Activated naive CD8-positive, alpha-beta T cell treated with anti-CD3 and anti-CD28 coated beads, Interleukin-2, amount 50 U/mL, for 16 hours (primary cell): Measurements from ENCODE around the gene MYO9B.
A peak's percentile ranks its signal among the peaks of the same experiment; 100 is the strongest.

Experiments used
- DNase-seq: peaks from one replicate; pipeline ENCODE4 v3.0.0-alpha.2; 2020; ENCODE audit warnings: low read depth, low spot score

Gene MYO9B

DNA sequence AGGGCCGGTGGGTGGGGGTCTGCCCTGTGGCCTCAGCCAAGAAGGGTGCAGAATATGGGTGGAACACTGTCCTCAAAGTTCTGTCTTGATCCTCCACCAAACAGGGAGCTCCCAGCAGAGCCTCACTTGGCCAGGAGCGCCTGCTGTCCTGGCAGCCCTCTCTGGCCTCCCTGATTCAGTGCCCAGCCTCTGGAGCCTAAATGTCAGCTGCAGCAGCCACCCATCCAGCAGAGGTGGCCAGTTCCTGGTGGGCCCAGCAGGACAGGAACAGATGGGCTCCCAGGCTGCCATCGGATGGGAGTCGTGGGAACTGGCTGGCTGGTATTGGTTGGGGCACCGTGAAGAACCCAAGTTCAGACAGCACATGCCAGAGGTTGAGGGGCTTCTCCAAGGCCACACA, 137.8 kb downstream of the MYO9B start:
- DNase-seq: no peak

DNA sequence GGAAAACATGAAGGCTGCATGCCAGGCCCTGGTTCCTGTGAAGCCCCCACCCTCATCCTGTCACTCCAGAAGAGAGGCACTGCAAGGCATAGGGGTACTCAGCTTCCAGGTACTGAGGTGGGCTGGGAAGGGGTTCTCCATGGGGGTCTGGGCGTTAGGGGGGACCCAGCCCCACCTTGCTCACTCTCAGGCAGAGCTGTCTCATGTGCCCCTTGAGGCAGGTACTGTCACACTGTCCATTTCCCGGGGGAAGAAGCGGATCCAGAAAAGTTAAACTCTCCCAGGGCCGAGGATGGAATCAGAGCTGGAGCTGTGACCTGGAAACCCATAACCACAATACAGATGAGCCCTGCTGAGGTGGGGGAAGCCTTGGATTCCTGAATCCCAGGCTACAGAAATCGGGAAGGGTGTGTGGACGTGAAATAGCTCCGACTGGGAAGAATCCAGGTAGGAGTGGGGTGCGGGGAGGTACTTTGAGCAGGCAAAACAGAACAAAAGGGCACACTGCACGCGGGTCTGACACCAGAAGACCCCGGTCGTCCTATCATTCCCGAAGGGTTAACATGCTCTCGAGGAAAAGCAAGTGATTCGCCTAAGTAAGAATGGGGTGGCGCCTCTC, 139.0 kb downstream of the MYO9B start:
- no peak for DNase-seq

DNA sequence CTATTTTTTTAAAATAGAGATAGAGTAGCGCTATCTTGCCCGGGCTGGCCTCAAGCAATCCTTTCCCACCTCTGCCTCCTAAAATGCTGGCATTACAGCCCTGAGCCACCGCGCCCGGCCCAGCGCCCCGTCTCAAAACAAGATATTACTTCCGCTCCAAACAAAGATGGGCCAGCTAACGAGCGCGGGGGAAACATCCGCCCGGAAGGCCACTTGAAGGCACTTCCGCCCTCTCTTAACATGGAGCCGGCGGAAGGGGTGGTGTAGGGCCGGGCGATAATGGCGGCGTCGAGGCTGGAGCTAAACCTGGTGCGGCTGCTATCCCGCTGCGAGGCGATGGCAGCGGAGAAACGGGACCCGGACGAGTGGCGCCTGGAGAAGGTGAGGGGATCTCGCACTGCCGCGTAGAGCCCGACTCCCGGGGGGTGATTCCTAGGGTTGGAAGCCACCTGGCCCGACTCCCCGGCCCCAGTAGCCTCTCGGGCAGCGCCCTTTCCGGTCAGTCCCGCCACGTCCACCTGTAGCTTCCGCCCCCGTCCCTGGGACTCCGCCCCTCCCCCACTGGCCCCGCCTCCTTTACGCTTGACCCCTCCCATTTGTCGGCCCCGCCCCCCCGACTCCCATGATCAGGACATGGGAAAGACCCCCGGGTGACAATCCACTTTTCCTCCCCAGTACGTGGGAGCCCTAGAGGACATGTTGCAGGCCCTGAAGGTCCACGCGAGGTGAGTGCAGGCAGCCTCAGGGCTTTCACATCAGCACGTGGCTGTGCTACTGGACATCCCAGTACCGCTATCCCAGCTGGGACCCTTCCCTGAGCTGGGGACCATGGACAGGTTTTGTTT, 139.8 kb downstream of the MYO9B start, which contains the start of gene USE1:
USE1 (plus strand) TSS at position 231 of the 845 bp plus-strand sequence; CDS start at position 280, 49 bp downstream.
- DNase-seq: peak; percentile 76

DNA sequence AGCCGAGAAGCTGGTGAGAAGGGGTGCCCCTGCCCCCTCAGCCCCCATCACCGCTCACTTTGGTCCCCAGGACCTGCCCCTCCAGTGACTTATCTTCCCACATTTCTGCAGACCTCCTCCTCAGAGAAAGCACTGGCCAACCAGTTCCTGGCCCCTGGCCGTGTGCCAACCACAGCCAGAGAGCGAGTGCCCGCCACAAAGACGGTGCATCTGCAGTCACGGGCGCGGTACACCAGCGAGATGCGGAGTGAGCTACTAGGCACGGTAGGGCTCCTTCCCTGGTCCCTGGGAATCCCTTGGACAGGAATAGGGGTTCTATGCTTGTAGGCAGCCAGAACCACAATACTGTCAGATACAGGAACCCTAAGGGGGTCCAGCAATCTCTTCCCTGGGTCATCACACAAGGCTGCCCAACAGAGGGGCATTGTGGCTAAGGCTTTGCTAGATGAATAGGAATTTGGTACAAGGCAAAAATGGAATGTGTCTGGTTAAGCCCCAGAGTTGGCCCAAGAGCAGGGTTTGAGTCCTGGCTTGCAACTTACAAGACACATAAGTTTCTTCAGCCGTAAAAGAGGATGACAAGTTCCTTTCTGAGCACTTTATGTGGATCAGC, 140.6 kb downstream of the MYO9B start:
- DNase-seq: no peak

DNA sequence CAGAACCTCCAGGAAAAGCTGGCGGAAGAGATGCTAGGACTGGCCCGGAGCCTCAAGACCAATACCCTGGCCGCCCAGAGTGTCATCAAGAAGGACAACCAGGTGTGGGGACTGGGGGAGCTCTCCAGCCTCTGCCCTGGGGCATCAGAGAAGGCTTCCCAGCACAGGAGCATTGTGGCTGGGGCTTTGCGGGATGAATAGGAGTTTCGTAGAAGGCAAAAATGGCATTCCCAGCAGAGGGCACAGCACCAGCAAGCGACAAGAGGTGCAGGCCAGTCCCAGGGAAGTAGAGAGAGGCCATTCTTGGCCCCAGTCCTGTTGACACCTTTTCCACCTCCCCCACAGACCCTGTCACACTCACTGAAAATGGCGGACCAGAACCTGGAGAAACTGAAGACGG, 143.7 kb downstream of the MYO9B start:
- no peak for DNase-seq

DNA sequence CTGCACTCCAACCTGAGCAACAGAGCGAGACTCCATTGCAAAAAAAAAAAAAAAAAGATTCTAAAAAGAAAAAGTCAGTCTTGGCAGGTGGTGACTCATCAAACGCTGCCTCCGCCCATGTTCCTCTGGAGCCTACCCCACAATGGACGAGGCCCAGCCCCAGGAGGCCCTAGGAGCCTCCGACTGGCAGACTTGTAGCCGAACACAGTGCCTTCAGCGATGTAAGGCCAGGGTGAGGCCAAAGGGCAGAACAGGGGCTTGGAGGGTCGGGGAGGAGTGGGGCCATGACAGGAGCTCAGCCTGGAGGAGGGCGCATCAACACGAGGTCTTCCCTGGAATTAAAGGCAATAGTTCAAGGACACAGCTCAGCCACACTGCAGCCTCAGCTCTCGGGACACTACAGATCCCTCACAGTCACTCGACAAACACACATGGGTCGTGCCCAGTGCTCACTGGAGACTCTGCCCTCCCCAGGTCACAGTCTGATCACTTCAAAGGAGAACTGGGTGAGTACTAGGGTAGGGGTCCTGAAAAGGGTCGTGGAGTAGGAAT, 144.7 kb downstream of the MYO9B start:
- DNase-seq: no peak

DNA sequence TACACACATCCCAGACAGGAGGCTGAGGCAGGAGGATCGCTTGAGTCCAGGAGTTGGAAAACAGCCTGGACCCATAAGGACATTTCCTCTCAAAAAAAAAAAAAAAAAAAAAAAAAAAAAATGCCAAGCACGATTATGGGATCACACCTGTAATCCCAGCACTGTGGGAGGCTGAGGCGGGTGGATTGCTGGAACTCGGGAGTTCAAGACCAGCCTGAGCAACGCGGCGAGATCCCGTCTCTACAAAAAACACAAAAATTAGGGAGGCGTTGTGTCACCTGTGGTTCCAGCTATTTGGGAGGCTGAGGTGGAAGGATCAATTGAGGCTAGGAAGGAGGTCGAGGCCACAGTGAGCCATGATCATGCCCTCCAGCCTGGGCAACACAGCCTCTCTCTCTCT, 149.5 kb downstream of the MYO9B start:
- DNase-seq: no peak

DNA sequence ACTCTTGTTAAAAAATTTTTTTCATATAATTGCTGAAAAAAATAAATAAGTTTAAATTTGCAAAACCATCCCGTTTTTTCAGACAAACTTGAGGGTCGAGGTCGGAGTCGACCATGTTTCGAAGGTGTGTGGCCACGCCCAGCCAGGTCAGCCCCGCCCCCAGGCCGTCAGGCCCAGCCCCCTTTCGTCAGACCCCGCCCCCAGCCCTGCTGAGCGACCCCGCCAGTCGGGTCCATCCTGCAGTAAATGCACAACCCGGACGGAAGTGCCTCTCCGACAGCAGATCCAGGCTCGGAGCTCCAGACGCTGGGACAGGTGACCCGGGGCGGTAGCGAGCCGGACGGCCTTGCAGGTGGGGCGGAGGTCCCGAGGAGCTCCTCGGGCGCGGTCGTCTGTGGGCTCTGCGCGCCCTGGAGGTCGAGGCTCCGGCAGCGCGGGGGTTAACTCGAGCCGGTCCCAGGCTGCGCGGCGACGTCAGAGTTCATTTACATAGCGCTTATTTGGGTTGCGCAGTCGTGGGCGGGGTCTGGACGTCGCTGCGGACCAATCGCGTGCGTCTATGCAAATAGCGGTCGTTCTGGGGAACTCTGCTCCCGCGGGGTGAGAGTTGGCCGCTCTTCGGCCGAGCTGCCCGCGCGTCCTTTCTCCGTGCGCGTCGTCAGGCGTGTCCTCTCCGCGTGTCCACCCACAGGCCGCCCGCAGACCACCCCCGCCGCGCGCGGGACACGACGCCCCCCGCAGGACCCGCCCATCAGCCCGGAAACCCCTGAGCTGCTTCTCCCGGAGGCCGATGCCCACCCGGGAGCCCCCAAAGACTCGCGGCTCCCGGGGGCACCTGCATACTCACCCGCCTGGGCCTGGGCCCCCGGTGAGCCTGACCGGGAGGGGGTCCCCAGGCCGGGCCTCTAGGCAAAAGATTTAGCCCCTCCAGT, 150.7 kb downstream of the MYO9B start, which contains the start of gene OCEL1:
OCEL1 (plus strand) TSS at position 225 of the 932 bp plus-strand sequence; CDS start at position 247, 22 bp downstream.
- DNase-seq: peak; percentile 93

DNA sequence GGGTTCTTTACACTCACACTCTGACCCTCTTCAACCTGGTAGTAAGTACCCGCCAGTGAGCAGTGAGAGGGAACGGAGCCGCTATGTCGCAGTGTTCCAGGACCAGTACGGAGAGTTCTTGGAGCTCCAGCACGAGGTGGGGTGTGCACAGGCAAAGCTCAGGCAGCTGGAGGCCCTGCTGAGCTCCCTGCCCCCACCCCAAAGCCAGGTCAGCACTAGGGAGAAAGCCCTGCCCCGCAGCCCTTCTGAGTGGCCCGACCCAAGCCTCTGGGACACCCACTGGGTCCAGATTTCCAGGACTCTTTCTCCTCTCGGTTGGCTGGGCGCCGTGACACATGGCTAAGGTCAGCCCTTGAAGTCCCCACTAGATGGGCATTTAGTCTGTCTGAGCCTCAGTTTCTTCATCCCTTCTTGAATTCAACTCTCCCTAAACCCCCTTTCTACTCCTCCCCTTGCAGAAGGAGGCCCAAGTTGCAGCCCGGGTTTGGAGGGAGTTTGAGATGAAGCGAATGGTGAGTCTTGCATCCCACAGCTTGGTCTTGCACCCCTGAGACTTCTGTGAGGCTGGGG, 152.3 kb downstream of the MYO9B start:
- DNase-seq: no peak

DNA sequence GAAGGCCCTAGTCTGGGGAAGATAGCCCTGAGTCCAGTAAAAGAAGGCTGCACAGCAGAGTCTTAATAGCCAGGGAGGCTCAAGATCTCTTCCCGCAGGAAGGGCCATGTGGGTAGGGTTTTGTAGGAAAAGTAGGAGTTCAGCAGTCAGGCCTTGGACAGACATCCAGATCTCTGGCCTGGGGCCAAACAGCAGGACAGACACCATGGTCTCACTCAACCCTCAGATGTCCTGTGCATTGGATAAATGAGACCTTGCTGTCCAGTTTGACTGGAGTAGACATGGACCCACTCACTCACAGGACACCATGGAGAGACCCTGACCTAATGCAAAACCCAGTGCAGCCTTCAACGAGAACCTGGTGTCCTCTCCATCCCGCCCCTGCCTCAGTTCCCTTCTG, 154.3 kb downstream of the MYO9B start:
- no peak for DNase-seq

DNA sequence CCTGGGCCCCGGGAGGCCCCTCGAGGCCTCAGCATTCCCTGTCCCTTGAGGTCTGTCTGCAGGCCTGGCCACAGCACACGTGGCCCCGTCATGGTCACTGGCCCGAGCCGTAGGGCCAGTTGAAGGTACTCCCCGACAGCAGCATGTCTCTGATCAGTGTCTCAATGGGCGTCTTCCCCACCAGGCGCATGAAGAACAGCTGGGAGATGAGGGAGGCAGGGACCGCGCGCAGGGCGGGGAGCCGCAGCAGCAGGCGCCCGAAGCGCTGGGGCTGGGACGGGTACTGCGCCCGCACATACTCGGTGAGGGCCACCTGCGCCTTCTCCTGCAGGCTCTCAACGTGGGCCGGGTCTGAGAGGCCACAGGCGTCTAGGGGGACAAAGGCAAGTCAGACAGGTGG, 156.7 kb downstream of the MYO9B start:
- no peak for DNase-seq

DNA sequence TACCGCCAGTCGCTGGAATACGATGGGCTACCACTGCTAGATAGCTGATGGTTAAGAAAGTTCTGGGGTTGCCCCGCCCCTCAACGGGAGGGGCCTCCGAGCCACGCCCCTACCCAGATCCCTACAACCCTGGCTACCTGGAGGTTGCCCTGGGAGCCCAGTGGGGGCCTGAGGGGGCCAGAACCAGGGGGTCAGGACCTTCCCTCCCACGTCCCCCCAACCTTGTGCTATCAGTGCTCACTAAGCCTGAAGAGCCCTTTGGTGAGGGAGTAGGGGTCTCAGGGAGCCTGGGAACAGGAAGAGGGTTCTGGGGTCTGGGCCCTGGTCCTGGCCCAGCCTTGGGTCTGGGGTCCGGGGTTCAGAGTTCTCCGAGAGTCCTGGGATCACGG, 159.3 kb downstream of the MYO9B start:
- DNase-seq: peak; percentile 40

DNA sequence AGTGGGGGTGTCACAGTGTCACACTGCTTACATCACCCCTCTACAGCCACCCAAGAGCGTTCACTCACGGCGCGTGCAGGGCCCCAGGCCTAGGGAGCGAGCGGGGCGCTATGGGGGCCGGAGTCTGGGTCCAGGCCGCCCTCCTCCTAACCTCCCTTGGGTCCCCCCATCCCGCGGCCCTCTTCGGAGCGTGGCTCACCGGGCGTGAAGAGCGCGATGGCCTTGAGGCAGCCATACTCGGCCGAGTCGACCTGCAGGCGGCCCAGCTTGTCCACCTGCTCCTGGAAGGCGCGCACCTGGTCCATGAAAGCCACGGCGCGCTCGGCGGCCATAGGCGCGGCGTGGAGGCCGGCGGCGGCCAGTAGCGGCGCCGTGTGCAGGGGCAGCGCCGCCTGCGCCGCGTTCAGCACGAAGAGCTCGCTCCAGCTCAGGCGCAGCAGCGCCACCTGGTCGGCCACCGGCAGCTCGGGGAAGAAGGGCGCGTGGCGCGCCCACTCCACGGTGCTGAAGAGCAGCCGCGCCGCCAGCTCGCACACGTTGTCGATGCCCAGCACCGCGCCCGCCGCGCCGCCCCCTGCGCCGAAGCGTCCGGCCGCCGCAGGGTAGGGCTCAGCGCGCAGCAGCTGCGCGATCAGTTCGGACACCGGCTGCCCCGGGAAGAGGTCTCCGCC, 159.9 kb downstream of the MYO9B start:
- peak; percentile 28 for DNase-seq

DNA sequence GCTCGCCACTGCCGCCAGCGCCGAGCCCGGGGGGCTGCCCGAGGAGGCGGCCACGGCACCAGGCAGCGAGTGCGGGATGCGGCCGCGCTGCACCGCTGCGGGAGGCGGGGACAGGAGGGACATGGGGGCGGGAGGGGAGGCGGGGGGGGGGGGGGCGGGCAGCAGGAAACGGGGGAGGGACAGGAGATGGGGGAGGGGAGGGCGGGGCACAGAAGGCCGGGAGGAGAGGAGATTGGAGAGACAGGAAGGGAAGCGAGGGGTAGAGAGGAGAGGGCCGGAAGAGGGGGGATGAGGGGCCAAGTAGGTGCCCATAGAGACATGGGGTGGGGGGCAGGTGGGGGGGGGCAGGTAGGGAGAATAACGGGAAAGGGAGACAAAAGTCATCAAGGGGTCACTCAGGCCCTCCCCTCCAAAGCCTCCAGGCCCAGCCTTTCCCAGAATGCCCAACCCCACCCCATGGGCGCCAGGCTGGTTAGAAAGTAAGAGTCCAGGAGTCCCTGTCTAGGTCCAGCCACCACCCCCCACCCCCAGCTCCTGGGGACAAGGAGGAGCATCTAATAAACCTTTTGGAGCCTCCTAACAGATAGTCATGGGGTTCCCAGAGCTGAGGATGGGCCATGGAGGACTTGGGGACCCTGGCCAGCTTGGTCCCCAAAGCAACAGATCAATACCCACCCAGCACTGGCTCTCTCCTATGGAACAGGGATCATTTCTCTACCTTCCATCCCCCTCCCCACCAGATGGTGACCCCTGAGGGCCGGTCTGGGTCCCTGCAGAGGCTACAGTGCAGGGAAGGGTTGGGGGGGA, 160.6 kb downstream of the MYO9B start:
- DNase-seq: no peak

DNA sequence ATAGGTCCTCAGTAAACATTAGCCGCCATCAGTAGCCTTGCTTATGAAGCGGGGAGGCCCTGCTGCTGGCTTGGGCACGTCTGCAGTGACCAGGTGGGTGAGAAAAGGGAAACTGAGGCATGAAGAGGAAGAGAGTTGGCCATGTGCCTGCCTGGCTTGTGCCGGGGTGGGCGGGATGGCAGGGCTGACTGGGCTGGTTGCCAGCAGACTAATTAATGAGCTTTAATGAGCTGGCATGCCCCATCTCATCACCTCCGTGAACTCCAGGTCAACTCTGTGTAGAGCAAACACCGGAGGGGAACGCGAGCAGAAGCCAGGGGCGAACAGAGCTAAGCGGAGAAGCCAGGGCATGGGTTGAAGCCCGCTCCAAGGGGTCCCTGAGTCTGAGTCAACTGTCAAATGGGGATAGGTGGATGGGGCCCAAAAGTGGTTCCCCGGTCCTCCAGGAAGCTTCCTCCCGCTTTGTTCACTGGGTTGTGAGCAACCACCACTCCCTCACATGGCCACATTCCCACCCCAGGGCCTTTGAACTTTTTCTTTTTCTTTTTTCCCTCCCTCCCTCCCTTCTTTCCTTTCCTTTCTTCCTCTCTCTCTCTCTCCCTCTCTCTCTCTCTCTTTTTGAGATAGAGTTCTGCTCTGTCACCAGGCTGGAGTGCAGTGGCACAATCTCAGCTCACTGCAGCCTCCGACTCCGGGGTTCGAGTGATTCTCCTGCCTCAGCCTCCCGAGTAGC, 161.4 kb downstream of the MYO9B start:
- no peak for DNase-seq

DNA sequence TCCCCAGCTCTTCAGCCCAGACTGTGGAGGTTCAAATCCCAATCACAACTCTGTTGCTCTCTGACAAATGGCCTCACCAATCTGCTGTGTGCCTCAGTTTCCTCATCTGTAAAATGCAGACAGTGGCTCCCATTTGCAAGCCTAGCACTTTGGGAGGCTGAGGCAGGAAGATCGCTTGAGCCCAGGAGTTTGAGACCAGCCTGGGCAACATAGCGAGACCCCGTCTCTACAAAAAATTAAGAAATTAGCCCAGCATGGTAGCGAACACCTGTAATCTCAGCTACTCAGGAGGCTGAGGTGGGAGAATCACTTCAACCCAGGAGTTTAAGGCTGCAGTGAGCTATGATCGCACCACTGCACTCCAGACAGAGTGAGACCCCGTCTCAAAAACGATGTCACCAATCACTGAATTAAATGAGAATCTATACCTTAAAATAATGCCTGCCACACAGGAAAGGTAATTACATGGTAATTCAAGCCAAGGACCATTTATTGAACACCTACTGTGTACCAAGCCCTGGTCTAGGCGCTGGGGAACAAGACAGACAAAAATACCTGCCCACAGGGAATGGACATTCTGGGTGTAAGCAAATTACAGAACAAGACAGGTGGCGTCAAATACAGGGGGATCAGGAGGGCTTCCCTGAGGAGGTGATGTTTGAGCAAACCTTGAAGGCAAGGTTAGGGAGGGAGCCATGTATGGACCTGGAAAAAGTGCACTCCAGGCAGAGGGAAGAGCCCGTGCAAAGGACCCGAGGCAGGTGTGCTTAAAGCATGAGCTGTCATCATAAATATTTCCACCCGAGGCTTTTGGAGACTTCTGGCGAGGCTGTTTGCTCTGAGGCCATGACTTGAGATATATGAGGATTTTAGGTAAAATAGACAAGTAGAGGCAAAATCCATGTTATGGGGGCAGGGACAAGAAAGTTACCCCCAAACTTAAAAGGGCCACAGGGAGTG, 162.4 kb downstream of the MYO9B start:
- DNase-seq: no peak

DNA sequence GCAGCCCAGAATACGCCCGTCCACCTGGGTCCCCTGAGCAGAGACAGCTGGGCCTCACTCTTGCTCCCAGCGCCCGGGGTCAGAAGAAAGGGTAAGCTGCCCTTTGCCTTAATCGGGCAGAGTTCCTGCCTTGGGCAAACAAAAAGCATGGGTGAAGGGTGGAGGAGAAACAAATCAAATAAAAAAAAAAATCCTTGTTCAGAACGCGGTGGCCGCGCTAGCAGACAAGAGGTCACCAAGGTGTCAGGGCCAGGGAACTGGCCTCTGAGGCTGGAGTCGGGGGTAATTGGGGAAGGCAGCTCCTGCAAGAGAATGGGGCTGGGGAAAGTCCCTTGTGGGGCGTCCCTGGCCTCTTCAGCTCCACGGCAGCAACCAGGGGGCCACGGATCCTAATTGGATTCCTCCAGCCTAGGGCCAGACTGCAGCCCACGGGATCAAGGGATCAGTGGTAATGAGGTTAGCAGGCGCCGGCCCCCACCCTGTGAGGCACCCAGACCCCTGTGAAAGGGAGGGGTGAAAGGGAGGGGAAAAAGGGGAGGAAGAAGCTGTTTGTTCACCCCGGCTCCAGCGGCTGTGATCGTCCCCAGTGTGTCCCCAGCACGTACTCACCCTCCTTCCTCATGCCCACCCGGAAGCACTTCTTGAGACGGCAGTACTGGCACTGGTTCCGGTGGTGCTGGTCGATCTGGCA, 164.6 kb downstream of the MYO9B start:
- no peak for DNase-seq
